ENCODE results near the gene GSG1L.

The GSG1L gene

GRCh38 chr16:28072087-28072486 lies 8.6 kb upstream of the GSG1L start:
- Histone ChIP-seq H3K36me3 (ENCODE audit: insufficient read depth) (no peaks in the 10 kb centered on the region), H3K4me2 (no peak overlapping the region), H2AFZ (ENCODE audit: low read depth) (no peak overlapping the region), H3K9ac (no peak overlapping the region), H4K20me1 (ENCODE audit: insufficient read depth) (no peaks in the 10 kb centered on the region), H3K27ac (no peak overlapping the region), H3K79me2 (ENCODE audit: insufficient read depth, low read depth) (no peaks in the 10 kb centered on the region), H3K4me1 (ENCODE audit: low read depth, poor library complexity, severe bottlenecking) (no peaks in the 10 kb centered on the region), H3K27me3 (ENCODE audit: insufficient read depth, low read depth) (no peaks in the 10 kb centered on the region), H3K4me3 (IDR thresholded peaks at IDR 0.05; ENCODE audit: insufficient read depth, low read depth, low read length) (no peak overlapping the region)
- no peak for TF ChIP-seq CTCF (conservative IDR thresholded peaks at IDR 0.05; ENCODE audit: low read depth, low read length)

GRCh38 chr16:28069971-28070794 lies 6.7 kb upstream of the GSG1L start:
- Histone ChIP-seq H3K36me3 (ENCODE audit: insufficient read depth) (no peaks in the 10 kb centered on the region), H3K27me3 (ENCODE audit: insufficient read depth, low read depth) (no peaks in the 10 kb centered on the region)

GRCh38 chr16:28068976-28069375 lies 5.5 kb upstream of the GSG1L start:
- no peak overlapping the region for H3K9ac ChIP-seq
- H3K4me1 ChIP-seq (ENCODE audit: low read depth, poor library complexity, severe bottlenecking), result no peaks in the 10 kb centered on the region
- H3K79me2 ChIP-seq (ENCODE audit: insufficient read depth, low read depth), result no peaks in the 10 kb centered on the region
- H3K4me3 ChIP-seq (IDR thresholded peaks at IDR 0.05; ENCODE audit: insufficient read depth, low read depth, low read length), result no peak overlapping the region
- TF ChIP-seq CTCF (conservative IDR thresholded peaks at IDR 0.05; ENCODE audit: low read depth, low read length), result no peak
- no peak overlapping the region for H3K27ac ChIP-seq
- H2AFZ ChIP-seq (ENCODE audit: low read depth), result no peak overlapping the region
- no peak overlapping the region for H3K4me2 ChIP-seq
- H3K27me3 ChIP-seq (ENCODE audit: insufficient read depth, low read depth), result peaks cover 6% of the 10 kb centered on the region; the same call in 1 of the 2 replicates
- no peaks in the 10 kb centered on the region for H4K20me1 ChIP-seq (ENCODE audit: insufficient read depth)
- H3K36me3 ChIP-seq (ENCODE audit: insufficient read depth), result no peaks in the 10 kb centered on the region

More at GRCh38 chr16:28069971-28070794, 6.7 kb upstream of the GSG1L start:
- no peak overlapping the region for H3K4me2 ChIP-seq
- H3K4me1 ChIP-seq (ENCODE audit: low read depth, poor library complexity, severe bottlenecking), result no peaks in the 10 kb centered on the region
- no peak overlapping the region for H3K9ac ChIP-seq
- H2AFZ ChIP-seq (ENCODE audit: low read depth), result no peak overlapping the region
- no peak for TF ChIP-seq CTCF (conservative IDR thresholded peaks at IDR 0.05; ENCODE audit: low read depth, low read length)
- no peak overlapping the region for H3K4me3 ChIP-seq (IDR thresholded peaks at IDR 0.05; ENCODE audit: insufficient read depth, low read depth, low read length)
- H3K79me2 ChIP-seq (ENCODE audit: insufficient read depth, low read depth), result no peaks in the 10 kb centered on the region
- no peak overlapping the region for H3K27ac ChIP-seq
- H4K20me1 ChIP-seq (ENCODE audit: insufficient read depth), result no peaks in the 10 kb centered on the region

- H3K79me2 ChIP-seq (ENCODE audit: insufficient read depth, low read depth), result no peaks in the 10 kb centered on the region
- no peaks in the 10 kb centered on the region for H3K4me1 ChIP-seq (ENCODE audit: low read depth, poor library complexity, severe bottlenecking)
- H4K20me1 ChIP-seq (ENCODE audit: insufficient read depth), result no peaks in the 10 kb centered on the region
- H3K27ac ChIP-seq, result no peak overlapping the region
- no peaks in the 10 kb centered on the region for H3K36me3 ChIP-seq (ENCODE audit: insufficient read depth)
- H3K9ac ChIP-seq, result no peak overlapping the region
- TF ChIP-seq CTCF (conservative IDR thresholded peaks at IDR 0.05; ENCODE audit: low read depth, low read length), result no peak
- H3K27me3 ChIP-seq (ENCODE audit: insufficient read depth, low read depth), result peaks cover 7% of the 10 kb centered on the region; the same call in 1 of the 2 replicates
- H3K4me2 ChIP-seq, result no peak overlapping the region
- no peak overlapping the region for H3K4me3 ChIP-seq (IDR thresholded peaks at IDR 0.05; ENCODE audit: insufficient read depth, low read depth, low read length)
- H2AFZ ChIP-seq (ENCODE audit: low read depth), result no peak overlapping the region
Measured at GRCh38 chr16:28067604-28068379, 4.3 kb upstream of the GSG1L start.
